Astrocyte (in vitro differentiated cells and primary cell): ENCODE measurements around the gene PADI2. TPM values are rescaled to one million over a fixed set of nuclear protein-coding genes. Genes with fewer than 3 reads are reported as not detected.

Source experiments
- DNase-seq: peaks from one replicate; pipeline ENCODE4 v3.0.0-alpha.2; 2010; ENCODE audit warnings: low read depth
- FAIRE-seq: peaks from 2 replicates; lab custom pipeline; 2011; peaks lifted over from hg19 to GRCh38; lab: Jason Lieb, UNC
- H2AFZ ChIP-seq: 2 replicates; pipeline ENCODE4 v1.6.0; 2012; ENCODE audit warnings: low read depth, low read length, inconsistent platforms
- H3K27ac ChIP-seq: 2 replicates; pipeline ENCODE4 v1.5.1; 2011; ENCODE audit warnings: low read depth, low read length, inconsistent platforms
- H3K27me3 ChIP-seq: 2 replicates; pipeline ENCODE4 v1.6.0; 2011; ENCODE audit warnings: low read length, inconsistent platforms; ENCODE audit not compliant: insufficient read depth
- H3K36me3 ChIP-seq: 2 replicates; pipeline ENCODE4 v1.5.1; 2011; ENCODE audit warnings: low read length, inconsistent platforms; ENCODE audit not compliant: insufficient read depth
- H3K4me1 ChIP-seq: 2 replicates; pipeline ENCODE4 v1.5.1; 2011; ENCODE audit warnings: low read length, inconsistent platforms; ENCODE audit not compliant: insufficient read depth
- H3K4me2 ChIP-seq: 2 replicates; pipeline ENCODE4 v1.6.0; 2012; ENCODE audit warnings: low read length, inconsistent platforms
- H3K4me3 ChIP-seq: 2 replicates; pipeline ENCODE4 v1.5.1; 2011; ENCODE audit warnings: low read depth, mild to moderate bottlenecking, low read length, inconsistent platforms; ENCODE audit not compliant: insufficient read depth
- H3K79me2 ChIP-seq: 2 replicates; pipeline ENCODE4 v1.6.0; 2012; ENCODE audit warnings: mild to moderate bottlenecking, low read length, inconsistent platforms; ENCODE audit not compliant: insufficient read depth
- H3K9ac ChIP-seq: 2 replicates; pipeline ENCODE4 v1.6.0; 2012; ENCODE audit warnings: mild to moderate bottlenecking, low read length, inconsistent platforms
- H3K9me3 ChIP-seq: 2 replicates; pipeline ENCODE4 v1.5.1; 2012; ENCODE audit warnings: low read depth, mild to moderate bottlenecking, low read length, inconsistent platforms; ENCODE audit not compliant: insufficient read depth
- H4K20me1 ChIP-seq: 2 replicates; pipeline ENCODE4 v1.6.0; 2012; ENCODE audit warnings: low read length, inconsistent platforms; ENCODE audit not compliant: insufficient read depth
- H3K27ac Mint-ChIP-seq: one replicate; pipeline ENCODE4 v1.8.0; 2021; ENCODE audit warnings: mild to moderate bottlenecking, mixed read lengths; ENCODE audit not compliant: unreplicated experiment
- H3K27me3 Mint-ChIP-seq: one replicate; pipeline ENCODE4 v1.8.0; 2021; ENCODE audit warnings: low read depth, mixed read lengths; ENCODE audit not compliant: unreplicated experiment
- H3K36me3 Mint-ChIP-seq: one replicate; pipeline ENCODE4 v1.8.0; 2021; ENCODE audit warnings: low read depth, mixed read lengths; ENCODE audit not compliant: unreplicated experiment
- H3K4me1 Mint-ChIP-seq: one replicate; pipeline ENCODE4 v1.8.0; 2021; ENCODE audit warnings: low read depth, mixed read lengths; ENCODE audit not compliant: unreplicated experiment
- H3K4me3 Mint-ChIP-seq: one replicate; pipeline ENCODE4 v1.8.0; 2021; ENCODE audit warnings: mild to moderate bottlenecking, moderate library complexity, mixed read lengths; ENCODE audit not compliant: unreplicated experiment
- H3K9me3 Mint-ChIP-seq: one replicate; pipeline ENCODE4 v1.8.0; 2021; ENCODE audit warnings: mild to moderate bottlenecking, mixed read lengths; ENCODE audit not compliant: unreplicated experiment
- CTCF ChIP-seq: IDR thresholded peaks from 2 replicates; pipeline ENCODE4 v1.5.1; 2011; ENCODE audit warnings: low read depth, mild to moderate bottlenecking, inconsistent platforms, low read length, moderate library complexity; ENCODE audit not compliant: insufficient read depth
- EZH2 ChIP-seq: IDR thresholded peaks from 2 replicates; pipeline ENCODE4 v1.6.1; 2012; ENCODE audit warnings: mild to moderate bottlenecking, low read length, inconsistent platforms; ENCODE audit not compliant: insufficient read depth
- total RNA-seq: library from RNA; stranded (reverse); gene quantifications from 2 replicates; pipeline ENCODE4 v1.2.1, GENCODE V29; 2021

PADI2 gene
- total RNA-seq, 1 donor from 2014 or later: 0.48 TPM

- FAIRE-seq (no peak), DNase-seq (no peak)
- H3K27ac ChIP-seq: no peak overlapping the region
- H3K4me1 ChIP-seq: peaks cover 3% of the 10 kb centered on the region
- Mint-ChIP-seq H3K4me1 (peaks cover 6% of the 10 kb centered on the region), H3K4me3 (no peak overlapping the region), H3K9me3 (no peaks in the 10 kb centered on the region), H3K27me3 (no peaks in the 10 kb centered on the region), H3K27ac (no peak overlapping the region), H3K36me3 (peaks cover 4% of the 10 kb centered on the region)
- H3K79me2 ChIP-seq: peaks cover 53% of the 10 kb centered on the region
- H3K4me2 ChIP-seq: no peak overlapping the region
- no peak overlapping the region for H3K4me3 ChIP-seq
- no peak overlapping the region for H3K9ac ChIP-seq
- no peak overlapping the region for H2AFZ ChIP-seq
- no peaks in the 10 kb centered on the region for H3K9me3 ChIP-seq
- H4K20me1 ChIP-seq: peaks cover 33% of the 10 kb centered on the region
- TF ChIP-seq EZH2 (no peak), CTCF (no peak)
- no peaks in the 10 kb centered on the region for H3K27me3 ChIP-seq
- peaks cover 38% of the 10 kb centered on the region for H3K36me3 ChIP-seq
Measured at GRCh38 chr1:17046334-17046657, 73.0 kb downstream of the PADI2 start.

DNA sequence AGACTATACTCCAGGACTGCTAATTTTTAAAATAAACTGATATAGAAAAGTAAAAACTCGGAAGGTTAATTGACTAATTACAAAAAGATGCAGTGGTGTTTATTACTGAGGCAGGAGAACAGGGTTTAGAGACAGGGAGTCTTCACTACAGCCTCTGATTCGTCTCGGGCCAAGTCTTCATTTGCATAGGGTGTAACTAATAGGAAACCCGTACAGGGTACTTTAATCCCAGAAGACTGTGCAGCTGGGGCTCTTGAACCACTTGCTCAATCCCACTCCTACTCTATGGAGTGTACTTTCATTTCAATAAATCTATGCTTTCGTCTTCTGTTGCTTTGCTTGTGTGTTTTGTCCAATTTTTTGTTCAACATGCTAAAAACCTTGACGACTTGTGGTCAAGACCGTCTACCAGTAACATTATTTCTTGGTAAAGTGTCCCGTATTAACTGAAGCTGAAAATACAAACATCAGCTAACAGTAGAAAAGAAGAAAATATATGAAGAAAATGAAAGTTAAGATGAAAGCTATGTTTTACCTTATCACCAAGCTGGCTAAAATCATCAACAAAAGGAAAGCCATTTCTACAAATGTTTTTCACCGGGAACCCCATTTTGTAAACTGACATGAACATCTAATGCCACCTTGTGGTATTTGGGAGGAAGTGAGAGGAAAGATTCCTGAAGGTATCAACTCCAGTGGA is 73.5 kb downstream of the PADI2 start:
- H3K36me3 ChIP-seq: peaks cover 36% of the 10 kb centered on the region
- H2AFZ ChIP-seq: no peak overlapping the region
- H3K9me3 ChIP-seq: no peaks in the 10 kb centered on the region
- Mint-ChIP-seq H3K27me3 (no peaks in the 10 kb centered on the region), H3K36me3 (peaks cover 4% of the 10 kb centered on the region), H3K9me3 (no peaks in the 10 kb centered on the region), H3K4me1 (peaks cover 4% of the 10 kb centered on the region), H3K4me3 (no peak overlapping the region), H3K27ac (no peak overlapping the region)
- no peak overlapping the region for H3K27ac ChIP-seq
- H3K4me2 ChIP-seq: peak overlapping the region; percentile 69
- peak overlapping the region; percentile 11 for H3K4me3 ChIP-seq
- H3K9ac ChIP-seq: peak overlapping the region; percentile 44
- TF ChIP-seq CTCF (peak; percentile 85), EZH2 (no peak)
- no peaks in the 10 kb centered on the region for H3K27me3 ChIP-seq
- FAIRE-seq: peak; percentile 65
- DNase-seq: peak; percentile 47
- peaks cover 28% of the 10 kb centered on the region for H4K20me1 ChIP-seq
- H3K4me1 ChIP-seq: peaks cover 3% of the 10 kb centered on the region
- peaks cover 48% of the 10 kb centered on the region for H3K79me2 ChIP-seq

GRCh38 chr1:17045150-17045549 is 74.1 kb downstream of the PADI2 start:
- FAIRE-seq (no peak), DNase-seq (no peak)
- Histone ChIP-seq H3K9ac (no peak overlapping the region), H3K4me2 (no peak overlapping the region), H3K27me3 (no peaks in the 10 kb centered on the region), H3K79me2 (peaks cover 43% of the 10 kb centered on the region), H3K9me3 (no peaks in the 10 kb centered on the region), H3K27ac (no peak overlapping the region), H3K36me3 (peaks cover 34% of the 10 kb centered on the region), H3K4me1 (peaks cover 3% of the 10 kb centered on the region), H3K4me3 (no peak overlapping the region), H4K20me1 (peaks cover 27% of the 10 kb centered on the region), H2AFZ (no peak overlapping the region)
- H3K4me1 Mint-ChIP-seq: peaks cover 4% of the 10 kb centered on the region
- no peak overlapping the region for H3K4me3 Mint-ChIP-seq
- peaks cover 4% of the 10 kb centered on the region for H3K36me3 Mint-ChIP-seq
- TF ChIP-seq EZH2 (no peak), CTCF (no peak)
- no peaks in the 10 kb centered on the region for H3K9me3 Mint-ChIP-seq
- no peak overlapping the region for H3K27ac Mint-ChIP-seq
- H3K27me3 Mint-ChIP-seq: no peaks in the 10 kb centered on the region
